GM18858 (cell line): Measurements from ENCODE around the gene MIAT.
"Not testable (repeated sequence)": the region's sequence is repeated elsewhere in the genome, so short reads cannot be mapped to it uniquely, and the experiment has no call there.

Experiments
- ATAC-seq: cut with Tn5 transposase; IDR thresholded peaks from one replicate; pipeline ENCODE4 v1.9.1; 2021; ENCODE audit not compliant: unreplicated experiment

Gene MIAT

DNA sequence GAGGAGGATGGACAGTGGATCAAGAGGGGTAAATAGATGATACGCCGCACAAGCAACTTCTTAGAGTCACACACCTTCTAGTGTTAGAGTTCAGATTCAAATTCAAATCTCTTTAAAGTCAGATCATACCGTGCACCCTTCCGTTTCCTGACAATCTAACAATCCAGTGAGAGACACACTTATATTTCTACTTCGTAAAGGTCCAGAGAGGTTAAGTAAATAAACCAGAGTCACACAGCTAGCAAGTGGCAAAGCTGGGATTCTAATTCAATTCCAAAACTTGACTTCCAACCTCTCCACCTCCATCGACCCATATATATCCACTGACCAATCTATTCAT lies 34.0 kb downstream of the MIAT start:
- ATAC-seq = no peak

DNA sequence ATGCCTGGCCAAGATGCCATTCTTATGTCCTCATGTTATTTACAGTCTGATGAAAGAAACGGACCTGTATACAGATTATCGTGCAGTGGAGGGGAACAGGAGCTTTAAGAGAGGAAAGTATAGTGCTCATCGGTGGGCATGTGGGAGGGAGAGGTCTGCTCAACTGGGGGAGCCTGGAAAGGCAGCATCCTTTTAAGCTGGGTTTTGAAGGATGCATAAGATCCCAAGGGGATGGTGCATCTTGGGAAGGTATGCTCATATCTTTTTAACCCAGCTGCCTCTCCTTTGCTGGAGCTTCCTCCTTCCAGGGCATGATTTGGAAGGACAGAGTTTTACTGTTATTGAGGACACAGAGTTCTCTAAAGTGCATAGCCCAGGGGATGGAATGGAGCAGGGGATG lies 34.8 kb downstream of the MIAT start:
- no peak for ATAC-seq

DNA sequence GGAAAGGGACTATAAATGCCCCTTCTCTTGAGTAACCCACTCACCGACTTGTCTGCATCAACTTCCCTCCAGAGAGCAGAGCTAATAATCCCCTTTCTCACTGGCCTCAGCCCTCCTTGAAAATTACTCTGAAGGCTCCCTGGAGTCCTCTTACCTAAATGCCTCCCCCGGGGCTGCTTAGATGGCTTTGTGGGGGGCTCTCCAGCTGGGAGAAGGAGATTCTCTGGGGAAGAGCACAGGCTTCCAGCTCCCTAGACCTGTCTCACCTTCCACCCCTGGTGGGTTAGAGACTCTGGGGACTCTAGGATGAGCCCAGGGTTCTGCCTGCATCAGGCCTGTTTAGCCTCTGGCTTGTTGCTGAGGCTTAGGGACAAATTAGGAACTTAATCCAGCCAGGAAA lies 39.8 kb downstream of the MIAT start:
- no peak for ATAC-seq

DNA sequence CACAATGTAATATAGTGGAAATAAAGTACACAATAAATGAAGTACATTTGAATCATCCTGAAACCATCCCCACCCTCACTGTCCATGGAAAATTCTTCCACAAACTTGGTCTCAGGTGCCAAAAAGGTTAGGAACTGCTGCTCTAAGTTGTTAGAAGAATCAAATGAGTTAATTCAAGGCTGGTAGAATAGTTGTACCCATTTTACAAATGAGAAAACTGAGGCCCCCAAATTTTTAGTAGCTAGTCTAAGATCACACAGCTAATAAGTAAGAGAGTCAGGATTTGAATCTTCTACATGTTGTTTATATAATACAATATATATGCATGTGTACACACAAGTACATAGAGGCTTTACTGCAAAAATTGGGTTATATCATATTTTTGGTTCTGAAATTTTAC lies 43.1 kb downstream of the MIAT start:
- ATAC-seq = no peak

GRCh38 chr22:26700886-26701285 lies 43.5 kb downstream of the MIAT start:
- no peak for ATAC-seq

DNA sequence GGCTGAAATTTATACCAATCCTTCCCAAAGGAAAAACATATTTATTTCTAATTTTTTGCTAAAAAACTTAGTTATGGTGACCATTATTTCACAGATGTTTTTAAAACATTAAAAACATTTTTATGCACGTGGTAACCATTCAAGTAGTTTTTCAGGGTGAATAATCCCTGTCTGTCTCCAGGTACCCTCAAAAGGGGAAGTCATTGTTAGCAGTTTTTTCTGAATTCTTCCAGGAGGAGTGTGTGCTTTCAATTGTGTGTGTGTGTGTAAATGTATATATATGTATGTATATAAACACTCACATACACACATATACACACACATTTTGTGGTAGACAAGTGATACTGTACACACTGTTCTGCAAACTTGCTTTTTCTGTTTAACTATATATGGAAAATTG lies 43.9 kb downstream of the MIAT start:
- ATAC-seq = no peak

- no peak for ATAC-seq
Observed at GRCh38 chr22:26702906-26703830, 45.8 kb downstream of the MIAT start.

- not testable (repeated sequence) for ATAC-seq
Observed at GRCh38 chr22:26705379-26705778, 48.0 kb downstream of the MIAT start.

GRCh38 chr22:26707090-26707489 lies 49.7 kb downstream of the MIAT start:
- no peak for ATAC-seq

DNA sequence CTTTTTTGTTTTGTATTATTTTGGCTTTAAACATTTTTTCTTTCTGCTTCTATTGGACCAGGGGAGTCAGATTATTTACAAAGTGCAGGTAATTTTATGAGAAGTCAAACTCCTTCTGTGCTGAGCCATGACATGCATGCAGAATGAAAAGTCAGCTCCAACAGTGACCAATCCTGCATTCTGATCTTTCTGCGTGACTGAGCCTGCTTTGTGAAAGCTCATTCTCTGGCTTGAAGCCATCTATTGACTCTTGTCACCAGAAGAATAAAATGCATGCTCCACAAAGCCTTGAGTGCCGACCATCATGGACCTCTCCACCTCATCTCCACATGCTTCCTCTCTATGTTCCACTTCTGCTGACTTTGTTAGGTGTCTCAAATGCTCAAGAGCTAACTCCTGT lies 50.2 kb downstream of the MIAT start:
- no peak for ATAC-seq

GRCh38 chr22:26708256-26709009 lies 51.0 kb downstream of the MIAT start:
- ATAC-seq = no peak

DNA sequence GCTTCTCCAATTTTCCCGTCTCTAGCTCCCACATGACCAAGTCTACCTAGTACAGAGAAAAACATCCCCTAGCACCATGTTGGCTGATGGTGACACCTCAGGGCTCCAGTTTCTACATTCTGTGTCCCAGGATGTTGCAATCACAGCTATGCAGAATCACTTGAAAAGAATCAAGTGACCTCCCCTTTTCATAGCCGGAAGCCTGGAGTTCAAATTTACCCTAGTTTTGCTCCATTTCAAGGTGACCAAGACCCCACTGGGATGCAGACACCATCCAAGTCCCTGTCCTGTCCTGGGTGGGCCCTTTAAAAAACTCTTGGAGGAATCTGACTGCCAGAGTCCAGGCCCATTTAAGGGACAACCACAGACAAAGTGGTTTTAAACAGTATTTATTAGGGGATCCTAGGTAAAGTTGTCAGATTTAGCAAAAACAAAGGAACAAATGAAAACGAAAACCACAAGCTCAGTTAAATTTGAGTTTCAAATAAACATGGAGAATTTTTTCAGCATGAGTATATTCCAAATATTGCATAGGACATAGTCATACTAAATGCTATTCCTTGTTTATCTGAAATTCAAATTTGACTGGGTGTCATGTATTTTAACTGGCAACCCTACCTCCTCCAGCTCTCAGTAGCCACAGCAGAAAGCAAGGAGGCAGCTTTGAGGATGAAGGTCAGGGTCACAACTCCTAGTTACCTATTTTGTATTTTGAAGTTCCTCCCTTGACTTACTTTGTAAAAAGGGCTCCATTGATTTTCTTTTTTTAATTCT lies 52.4 kb downstream of the MIAT start:
- ATAC-seq = no peak

DNA sequence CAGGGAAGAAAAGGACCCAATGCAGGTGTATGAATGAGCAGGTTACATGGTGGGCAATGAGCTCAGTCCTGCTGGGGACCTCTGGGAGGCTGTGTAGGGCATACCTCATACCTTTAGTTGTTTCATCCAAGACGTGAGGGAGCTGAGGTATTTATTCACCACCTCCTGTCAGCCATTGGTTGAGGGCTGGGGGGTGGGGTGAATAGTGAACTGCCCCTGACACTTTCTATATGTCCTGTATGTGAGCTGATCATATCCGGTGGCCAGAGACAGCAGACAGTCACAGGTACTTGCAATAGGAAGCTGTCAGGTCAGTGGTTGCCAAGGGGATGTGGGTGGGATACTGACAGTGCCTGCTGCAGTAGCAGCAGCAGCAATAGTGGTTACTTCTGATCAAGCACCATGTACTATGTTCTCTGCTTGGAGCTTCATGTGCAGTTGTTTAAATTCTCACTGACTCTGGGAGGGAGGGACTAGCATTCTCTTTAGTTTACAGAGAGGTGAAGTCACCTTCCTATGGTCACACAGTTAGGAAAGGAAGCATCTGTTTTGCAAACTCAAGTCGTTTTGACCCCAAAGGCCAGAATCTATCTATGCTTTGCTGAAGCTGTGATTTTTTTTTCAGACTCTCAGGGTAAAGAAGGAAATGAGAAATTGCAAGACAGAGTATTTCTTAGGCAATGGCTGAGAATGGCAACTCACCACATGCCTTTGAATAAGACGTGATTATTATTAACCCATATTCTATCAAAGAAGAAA lies 54.0 kb downstream of the MIAT start:
- ATAC-seq = peak; percentile 42

DNA sequence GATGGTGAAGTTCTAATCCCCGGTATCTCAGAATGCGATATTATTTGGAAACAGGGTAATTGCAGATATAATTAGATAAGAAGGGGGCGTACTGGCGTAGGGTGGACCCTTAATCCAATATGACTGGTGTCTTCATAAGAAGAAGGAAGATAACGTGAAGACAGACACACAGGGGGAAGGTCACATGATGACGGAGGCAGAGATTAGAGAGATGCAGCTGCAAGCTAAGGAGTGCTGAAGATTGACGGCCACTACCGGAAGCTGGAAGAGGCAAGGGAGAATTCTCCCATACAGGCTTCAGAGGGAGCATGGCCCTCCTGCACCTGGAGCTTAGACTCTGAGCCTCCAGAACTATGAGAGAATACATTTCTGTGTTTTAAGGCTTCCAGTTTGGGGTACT lies 54.8 kb downstream of the MIAT start:
- ATAC-seq = no peak

DNA sequence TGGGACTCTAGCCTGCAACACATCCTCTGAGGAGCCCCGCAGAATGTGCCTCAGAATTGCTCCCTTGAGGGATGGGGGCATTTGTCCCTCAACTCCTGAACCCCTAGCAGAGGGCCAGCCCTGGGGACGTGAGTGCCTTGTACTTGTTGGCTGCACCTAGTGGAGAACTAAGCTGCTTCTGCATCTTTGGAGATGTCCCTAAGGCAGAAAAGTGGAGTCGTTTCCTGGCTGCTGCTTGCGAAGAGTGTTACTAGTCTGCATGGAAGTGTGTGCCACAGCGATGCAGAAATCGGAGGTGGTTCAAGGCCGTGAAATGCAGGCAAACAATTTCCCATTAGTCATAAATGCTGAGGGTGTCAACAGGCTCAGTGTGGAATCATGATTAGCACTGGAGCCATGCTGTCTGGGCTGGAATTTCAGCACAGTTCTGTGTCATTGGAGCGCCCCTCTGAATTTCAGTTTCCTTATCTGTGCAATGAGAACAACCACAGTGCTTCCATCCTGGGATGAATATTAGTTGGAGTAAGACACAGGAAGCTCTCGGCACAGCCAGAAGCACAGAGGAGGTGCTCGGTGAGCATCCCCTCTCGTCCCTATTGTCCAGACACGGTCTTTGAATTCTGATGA lies 56.5 kb downstream of the MIAT start:
- no peak for ATAC-seq

DNA sequence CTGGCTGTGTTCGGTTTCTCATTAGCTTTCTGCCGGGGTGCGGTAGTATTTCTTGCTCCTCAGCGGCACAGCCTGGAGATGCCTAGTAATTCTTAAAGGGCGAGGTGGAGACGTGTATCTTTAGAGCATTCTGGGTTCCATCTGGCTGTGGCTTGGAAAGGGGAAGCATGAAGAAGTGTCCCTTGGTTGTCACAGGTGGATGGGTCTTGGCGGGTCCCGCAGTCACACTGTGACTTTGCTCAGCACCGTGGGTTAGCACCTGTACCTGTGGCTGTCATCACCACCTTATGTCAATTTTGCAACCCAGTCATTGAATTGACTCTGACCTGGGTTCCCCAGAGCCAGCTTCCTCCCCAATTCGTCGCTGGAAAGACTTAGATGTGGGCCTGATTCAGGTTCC lies 57.6 kb downstream of the MIAT start:
- ATAC-seq = no peak

- no peak for ATAC-seq
Observed at GRCh38 chr22:26715392-26715936, 58.1 kb downstream of the MIAT start.

DNA sequence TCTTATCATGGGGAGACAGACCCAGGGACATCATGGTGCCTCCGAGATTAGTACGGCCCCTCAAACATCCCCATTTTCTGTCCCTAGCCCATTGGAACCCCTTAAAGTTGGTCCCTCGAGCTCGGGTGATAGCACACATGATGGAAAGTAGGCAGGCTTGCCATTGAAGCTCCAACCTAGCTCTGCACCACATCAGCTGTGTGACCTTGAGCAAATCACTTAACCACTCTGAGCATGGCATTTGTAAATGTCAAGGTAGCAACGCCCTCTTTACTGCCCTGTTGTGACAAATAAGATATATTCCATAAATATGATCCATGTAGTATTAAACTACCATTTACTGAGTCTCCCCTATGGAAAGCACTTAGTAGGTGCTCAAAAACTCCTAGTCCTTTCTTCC lies 61.1 kb downstream of the MIAT start:
- ATAC-seq = no peak

GRCh38 chr22:26718905-26719304 lies 61.5 kb downstream of the MIAT start:
- ATAC-seq = no peak

DNA sequence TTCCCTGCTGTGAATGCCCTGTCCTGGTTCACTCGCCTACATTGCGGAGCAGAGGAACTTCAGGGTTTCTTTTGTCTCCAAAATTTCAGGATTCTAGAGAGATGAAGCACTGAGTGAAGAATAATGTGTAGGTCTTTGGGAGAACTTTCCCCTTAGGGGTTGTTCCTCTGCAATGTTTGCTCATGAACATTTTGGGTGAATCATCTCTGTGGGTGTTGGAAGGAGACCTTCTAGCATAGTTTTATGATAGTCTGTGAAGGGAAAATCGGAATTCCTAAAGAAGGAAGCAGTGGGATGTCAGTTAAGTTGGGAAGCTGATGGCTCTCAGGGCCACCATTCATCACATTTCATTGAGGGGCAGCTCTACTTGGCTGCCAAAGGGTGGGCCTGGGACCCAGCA lies 64.8 kb downstream of the MIAT start:
- ATAC-seq = no peak
